OCI-LY1 (cell line): Measurements from ENCODE around the gene MBNL1.

ENCODE experiments used
- EZH2 ChIP-seq: fragments of 200-600 bp; sonication (generic), shearing (Covaris generic); IDR thresholded peaks from 2 replicates; pipeline ENCODE4 v1.8.0; 2017; ENCODE audit warnings: borderline replicate concordance, mixed run types, mild to moderate bottlenecking, antibody characterized with exemption, low read length, moderate library complexity, mixed read lengths
- TF ChIP-seq, protein P1 (sequence below): fragments of 200-600 bp; sonication (generic), shearing (Covaris generic); IDR thresholded peaks from 2 replicates; pipeline ENCODE4 v1.5.1; 2017; ENCODE audit warnings: mild to moderate bottlenecking, antibody characterized with exemption, low read length, moderate library complexity, mixed read lengths

DNA sequence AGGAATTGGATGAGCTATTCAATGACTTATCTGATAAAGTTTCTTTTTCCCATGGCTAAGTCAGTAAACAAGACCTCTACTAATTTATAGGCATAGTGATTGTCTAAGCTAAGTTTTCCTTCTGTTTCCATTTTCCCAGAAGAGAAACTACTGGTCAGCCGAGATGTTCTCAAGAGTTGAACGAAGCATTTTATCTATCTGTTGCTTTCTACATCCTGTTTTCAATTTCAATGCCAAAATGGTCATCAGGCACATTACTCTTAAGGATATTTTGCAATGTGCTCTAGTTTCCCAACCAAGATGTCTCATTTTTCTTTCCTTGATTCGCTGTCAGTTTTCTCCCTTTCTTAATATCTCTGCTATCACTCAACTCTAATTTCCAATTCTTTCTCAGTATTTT, 228.7 kb downstream of the MBNL1 start:
- TF ChIP-seq, protein P1, sequence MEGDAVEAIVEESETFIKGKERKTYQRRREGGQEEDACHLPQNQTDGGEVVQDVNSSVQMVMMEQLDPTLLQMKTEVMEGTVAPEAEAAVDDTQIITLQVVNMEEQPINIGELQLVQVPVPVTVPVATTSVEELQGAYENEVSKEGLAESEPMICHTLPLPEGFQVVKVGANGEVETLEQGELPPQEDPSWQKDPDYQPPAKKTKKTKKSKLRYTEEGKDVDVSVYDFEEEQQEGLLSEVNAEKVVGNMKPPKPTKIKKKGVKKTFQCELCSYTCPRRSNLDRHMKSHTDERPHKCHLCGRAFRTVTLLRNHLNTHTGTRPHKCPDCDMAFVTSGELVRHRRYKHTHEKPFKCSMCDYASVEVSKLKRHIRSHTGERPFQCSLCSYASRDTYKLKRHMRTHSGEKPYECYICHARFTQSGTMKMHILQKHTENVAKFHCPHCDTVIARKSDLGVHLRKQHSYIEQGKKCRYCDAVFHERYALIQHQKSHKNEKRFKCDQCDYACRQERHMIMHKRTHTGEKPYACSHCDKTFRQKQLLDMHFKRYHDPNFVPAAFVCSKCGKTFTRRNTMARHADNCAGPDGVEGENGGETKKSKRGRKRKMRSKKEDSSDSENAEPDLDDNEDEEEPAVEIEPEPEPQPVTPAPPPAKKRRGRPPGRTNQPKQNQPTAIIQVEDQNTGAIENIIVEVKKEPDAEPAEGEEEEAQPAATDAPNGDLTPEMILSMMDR, result no peak
- no peak for TF ChIP-seq EZH2
